ENCODE data around the gene LTBP1.

DNA sequence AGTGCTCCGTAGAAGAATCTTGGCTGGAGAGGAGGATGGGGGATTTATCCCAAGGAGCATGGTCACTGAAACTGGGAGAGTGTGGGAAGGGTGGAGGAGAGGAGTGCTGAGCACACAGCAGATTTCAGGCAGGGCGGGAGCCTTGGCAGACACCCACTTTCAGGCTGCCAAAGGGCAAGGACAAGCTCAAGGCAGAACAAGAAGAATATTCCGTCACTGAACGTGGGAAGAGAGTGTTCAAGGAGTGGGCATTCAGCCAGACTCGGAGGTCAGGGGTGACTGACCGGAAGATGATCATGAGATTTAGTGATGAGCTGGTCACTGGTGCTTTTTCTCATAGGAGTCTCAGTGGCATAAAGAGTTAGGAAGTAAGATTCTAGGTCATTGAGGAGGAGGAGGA, 393.5 kb downstream of the LTBP1 start:
- TF ChIP-seq, protein P1, sequence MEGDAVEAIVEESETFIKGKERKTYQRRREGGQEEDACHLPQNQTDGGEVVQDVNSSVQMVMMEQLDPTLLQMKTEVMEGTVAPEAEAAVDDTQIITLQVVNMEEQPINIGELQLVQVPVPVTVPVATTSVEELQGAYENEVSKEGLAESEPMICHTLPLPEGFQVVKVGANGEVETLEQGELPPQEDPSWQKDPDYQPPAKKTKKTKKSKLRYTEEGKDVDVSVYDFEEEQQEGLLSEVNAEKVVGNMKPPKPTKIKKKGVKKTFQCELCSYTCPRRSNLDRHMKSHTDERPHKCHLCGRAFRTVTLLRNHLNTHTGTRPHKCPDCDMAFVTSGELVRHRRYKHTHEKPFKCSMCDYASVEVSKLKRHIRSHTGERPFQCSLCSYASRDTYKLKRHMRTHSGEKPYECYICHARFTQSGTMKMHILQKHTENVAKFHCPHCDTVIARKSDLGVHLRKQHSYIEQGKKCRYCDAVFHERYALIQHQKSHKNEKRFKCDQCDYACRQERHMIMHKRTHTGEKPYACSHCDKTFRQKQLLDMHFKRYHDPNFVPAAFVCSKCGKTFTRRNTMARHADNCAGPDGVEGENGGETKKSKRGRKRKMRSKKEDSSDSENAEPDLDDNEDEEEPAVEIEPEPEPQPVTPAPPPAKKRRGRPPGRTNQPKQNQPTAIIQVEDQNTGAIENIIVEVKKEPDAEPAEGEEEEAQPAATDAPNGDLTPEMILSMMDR (IDR thresholded peaks at IDR 0.05): no peak
- TF ChIP-seq POLR2AphosphoS5 (IDR thresholded peaks at IDR 0.05; ENCODE audit: low read depth, low read length): no peak
- TF ChIP-seq, protein P2, sequence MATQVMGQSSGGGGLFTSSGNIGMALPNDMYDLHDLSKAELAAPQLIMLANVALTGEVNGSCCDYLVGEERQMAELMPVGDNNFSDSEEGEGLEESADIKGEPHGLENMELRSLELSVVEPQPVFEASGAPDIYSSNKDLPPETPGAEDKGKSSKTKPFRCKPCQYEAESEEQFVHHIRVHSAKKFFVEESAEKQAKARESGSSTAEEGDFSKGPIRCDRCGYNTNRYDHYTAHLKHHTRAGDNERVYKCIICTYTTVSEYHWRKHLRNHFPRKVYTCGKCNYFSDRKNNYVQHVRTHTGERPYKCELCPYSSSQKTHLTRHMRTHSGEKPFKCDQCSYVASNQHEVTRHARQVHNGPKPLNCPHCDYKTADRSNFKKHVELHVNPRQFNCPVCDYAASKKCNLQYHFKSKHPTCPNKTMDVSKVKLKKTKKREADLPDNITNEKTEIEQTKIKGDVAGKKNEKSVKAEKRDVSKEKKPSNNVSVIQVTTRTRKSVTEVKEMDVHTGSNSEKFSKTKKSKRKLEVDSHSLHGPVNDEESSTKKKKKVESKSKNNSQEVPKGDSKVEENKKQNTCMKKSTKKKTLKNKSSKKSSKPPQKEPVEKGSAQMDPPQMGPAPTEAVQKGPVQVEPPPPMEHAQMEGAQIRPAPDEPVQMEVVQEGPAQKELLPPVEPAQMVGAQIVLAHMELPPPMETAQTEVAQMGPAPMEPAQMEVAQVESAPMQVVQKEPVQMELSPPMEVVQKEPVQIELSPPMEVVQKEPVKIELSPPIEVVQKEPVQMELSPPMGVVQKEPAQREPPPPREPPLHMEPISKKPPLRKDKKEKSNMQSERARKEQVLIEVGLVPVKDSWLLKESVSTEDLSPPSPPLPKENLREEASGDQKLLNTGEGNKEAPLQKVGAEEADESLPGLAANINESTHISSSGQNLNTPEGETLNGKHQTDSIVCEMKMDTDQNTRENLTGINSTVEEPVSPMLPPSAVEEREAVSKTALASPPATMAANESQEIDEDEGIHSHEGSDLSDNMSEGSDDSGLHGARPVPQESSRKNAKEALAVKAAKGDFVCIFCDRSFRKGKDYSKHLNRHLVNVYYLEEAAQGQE (IDR thresholded peaks at IDR 0.05; ENCODE audit: insufficient read depth in 1 of 2, low read depth in 2 of 2, low read length in 1 of 2): no peak
- TF ChIP-seq TCF7L2 (IDR thresholded peaks at IDR 0.05; ENCODE audit: low read depth, low read length): no peak

Measured in Panc1 (cell line).